ENCODE measurements around the gene ATP5PO. TPM values are rescaled to one million over a fixed set of nuclear protein-coding genes. Genes with fewer than 3 reads are reported as not detected.

Gene ATP5PO
- 103 and 169 TPM in 2 replicates for total RNA-seq

GRCh38 chr21:33915368-33916199 lies at the start of gene ATP5PO:
Gene ATP5PO (minus strand): TSS chr21:33915804. CDS start chr21:33915763, 41 bp downstream.

Other genes with a start within 250 kb of the ATP5PO start
- gene MRPS6, start 157.8 kb upstream of the ATP5PO start, total RNA-seq: 14.7 and 27.0 TPM in 2 replicates
- gene SLC5A3, start 157.8 kb upstream of the ATP5PO start, total RNA-seq: 41.4 and 42.4 TPM in 2 replicates

All from nasal cavity respiratory epithelium epithelial cell of viscerocranial mucosa (primary cell).